ENCODE measurements around the gene ANKRD6.
"Not testable (repeated sequence)": the region's sequence is repeated elsewhere in the genome, so short reads cannot be mapped to it uniquely, and the experiment has no call there.

ANKRD6 gene

GRCh38 chr6:89392823-89393222, 40.1 kb upstream of the ANKRD6 start:
- no peak for TF ChIP-seq CTCF (IDR thresholded peaks at IDR 0.05; ENCODE audit: low read depth, low read length)
- DNase-seq (ENCODE audit: low read depth, low spot score) = no peak
- in situ Hi-C loops (cut with HindIII; ENCODE audit: low sequenced_read_pairs) = no loop called here
- H3K4me3 ChIP-seq (ENCODE audit: low read depth, low read length) = no peak overlapping the region

- in situ Hi-C loops (cut with HindIII; ENCODE audit: low sequenced_read_pairs) = no loop called here
- no peak for DNase-seq (ENCODE audit: low read depth, low spot score)
- no peak for TF ChIP-seq CTCF (IDR thresholded peaks at IDR 0.05; ENCODE audit: low read depth, low read length)
- H3K4me3 ChIP-seq (ENCODE audit: low read depth, low read length) = no peak overlapping the region
These were observed 39.3 kb upstream of the ANKRD6 start for GRCh38 chr6:89393659-89394058.

GRCh38 chr6:89397884-89398283, 35.1 kb upstream of the ANKRD6 start:
- H3K4me3 ChIP-seq (ENCODE audit: low read depth, low read length); in situ Hi-C loops (cut with HindIII; ENCODE audit: low sequenced_read_pairs); DNase-seq (ENCODE audit: low read depth, low spot score): not testable (repeated sequence)

- DNase-seq (ENCODE audit: low read depth, low spot score) = no peak
- in situ Hi-C loops (cut with HindIII; ENCODE audit: low sequenced_read_pairs) = no loop called here
- no peak overlapping the region for H3K4me3 ChIP-seq (ENCODE audit: low read depth, low read length)
- no peak for TF ChIP-seq CTCF (IDR thresholded peaks at IDR 0.05; ENCODE audit: low read depth, low read length)
These were observed 34.0 kb upstream of the ANKRD6 start for GRCh38 chr6:89398762-89399525.

- in situ Hi-C loops (cut with HindIII; ENCODE audit: low sequenced_read_pairs) = no loop called here
- no peak for TF ChIP-seq CTCF (IDR thresholded peaks at IDR 0.05; ENCODE audit: low read depth, low read length)
These were observed 32.9 kb upstream of the ANKRD6 start for GRCh38 chr6:89400050-89400449.

GRCh38 chr6:89400912-89401399, 32.0 kb upstream of the ANKRD6 start:
- TF ChIP-seq CTCF (IDR thresholded peaks at IDR 0.05; ENCODE audit: low read depth, low read length) = no peak
- DNase-seq (ENCODE audit: low read depth, low spot score) = no peak
- H3K4me3 ChIP-seq (ENCODE audit: low read depth, low read length) = no peak overlapping the region
- in situ Hi-C loops (cut with HindIII; ENCODE audit: low sequenced_read_pairs) = no loop called here

More at GRCh38 chr6:89400050-89400449, 32.9 kb upstream of the ANKRD6 start:
- no peak overlapping the region for H3K4me3 ChIP-seq (ENCODE audit: low read depth, low read length)
- no peak for DNase-seq (ENCODE audit: low read depth, low spot score)

GRCh38 chr6:89402776-89403175, 30.2 kb upstream of the ANKRD6 start:
- no peak for DNase-seq (ENCODE audit: low read depth, low spot score)
- in situ Hi-C loops (cut with HindIII; ENCODE audit: low sequenced_read_pairs) = no loop called here
- no peak for TF ChIP-seq CTCF (IDR thresholded peaks at IDR 0.05; ENCODE audit: low read depth, low read length)
- no peak overlapping the region for H3K4me3 ChIP-seq (ENCODE audit: low read depth, low read length)

All from astrocyte of the spinal cord (primary cell).